Fibroblast of pulmonary artery (primary cell): Measurements from ENCODE around the gene MSL3B.

ENCODE experiments used
- DNase-seq: peaks from one replicate; pipeline ENCODE4 v3.0.0-alpha.2; 2010; ENCODE audit warnings: low read depth
- H3K4me3 ChIP-seq: replicated peaks from 2 replicates; pipeline ENCODE4 v1.5.1; 2011; ENCODE audit warnings: low read depth, mild to moderate bottlenecking, control low read depth, low read length, moderate library complexity
- TF ChIP-seq, protein P1 (sequence below): IDR thresholded peaks from 2 replicates; pipeline ENCODE4 v1.5.1; 2011; ENCODE audit warnings: mild to moderate bottlenecking, control low read depth, low read length, inconsistent platforms; ENCODE audit errors: missing control alignments

The MSL3B gene

DNA sequence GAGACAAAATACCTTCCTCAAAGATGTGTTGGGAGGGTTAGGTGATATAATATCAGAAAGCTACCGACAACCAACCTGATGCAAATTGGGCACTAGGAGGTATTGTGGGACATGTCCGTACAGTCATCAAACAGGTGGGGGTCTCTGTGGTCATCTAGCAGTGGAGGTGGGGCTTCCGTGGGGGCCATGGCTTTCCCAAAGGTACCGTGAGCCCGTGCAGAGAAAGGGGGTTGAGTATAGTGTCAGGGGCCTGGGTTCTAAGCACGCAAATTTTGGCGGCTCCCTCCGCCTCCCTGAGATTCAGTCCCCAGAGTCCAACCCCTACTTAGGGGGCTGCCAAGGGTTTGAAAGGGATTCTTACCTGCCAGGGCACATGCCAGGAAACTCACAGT lies 46.5 kb downstream of the MSL3B start:
- TF ChIP-seq, protein P1, sequence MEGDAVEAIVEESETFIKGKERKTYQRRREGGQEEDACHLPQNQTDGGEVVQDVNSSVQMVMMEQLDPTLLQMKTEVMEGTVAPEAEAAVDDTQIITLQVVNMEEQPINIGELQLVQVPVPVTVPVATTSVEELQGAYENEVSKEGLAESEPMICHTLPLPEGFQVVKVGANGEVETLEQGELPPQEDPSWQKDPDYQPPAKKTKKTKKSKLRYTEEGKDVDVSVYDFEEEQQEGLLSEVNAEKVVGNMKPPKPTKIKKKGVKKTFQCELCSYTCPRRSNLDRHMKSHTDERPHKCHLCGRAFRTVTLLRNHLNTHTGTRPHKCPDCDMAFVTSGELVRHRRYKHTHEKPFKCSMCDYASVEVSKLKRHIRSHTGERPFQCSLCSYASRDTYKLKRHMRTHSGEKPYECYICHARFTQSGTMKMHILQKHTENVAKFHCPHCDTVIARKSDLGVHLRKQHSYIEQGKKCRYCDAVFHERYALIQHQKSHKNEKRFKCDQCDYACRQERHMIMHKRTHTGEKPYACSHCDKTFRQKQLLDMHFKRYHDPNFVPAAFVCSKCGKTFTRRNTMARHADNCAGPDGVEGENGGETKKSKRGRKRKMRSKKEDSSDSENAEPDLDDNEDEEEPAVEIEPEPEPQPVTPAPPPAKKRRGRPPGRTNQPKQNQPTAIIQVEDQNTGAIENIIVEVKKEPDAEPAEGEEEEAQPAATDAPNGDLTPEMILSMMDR = no peak
- H3K4me3 ChIP-seq = no peak overlapping the region
- DNase-seq = no peak

DNA sequence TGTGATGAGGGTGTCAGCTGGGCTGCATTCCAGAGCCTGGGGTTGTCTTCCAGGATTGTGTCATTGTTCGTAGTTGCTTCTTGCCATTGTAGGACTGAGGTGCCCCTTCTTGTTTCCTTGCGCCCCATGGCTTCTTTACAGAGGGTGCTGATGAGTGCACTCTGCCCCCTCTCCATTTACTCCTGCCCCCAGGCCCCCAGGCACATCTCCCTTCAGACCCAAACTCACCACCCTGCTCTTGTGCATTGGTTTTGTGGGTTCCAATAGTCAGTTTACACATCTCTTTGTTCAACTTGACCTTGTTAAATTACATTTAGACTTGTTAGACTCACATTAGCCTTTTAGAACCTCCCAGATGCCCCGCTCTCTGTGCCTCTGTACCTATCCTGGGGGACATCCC lies 47.0 kb downstream of the MSL3B start:
- TF ChIP-seq, protein P1 = no peak
- no peak for DNase-seq
- H3K4me3 ChIP-seq = no peak overlapping the region

DNA sequence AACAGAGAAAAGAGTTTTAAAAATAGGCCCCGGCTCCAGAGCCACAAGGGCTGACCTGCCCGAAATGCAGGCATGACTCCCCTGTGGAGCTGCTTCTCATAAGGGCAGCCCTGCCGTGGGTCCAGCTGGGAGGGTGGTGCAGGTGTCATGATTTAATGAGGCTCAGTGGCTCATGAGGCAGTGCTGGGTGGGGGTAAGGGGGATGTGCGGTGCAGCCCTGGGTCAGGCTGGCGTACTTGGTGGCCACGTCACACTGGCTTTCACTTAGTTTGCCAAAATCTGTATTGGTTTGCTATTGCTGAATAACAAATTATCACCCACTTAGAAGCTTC lies 47.4 kb downstream of the MSL3B start:
- no peak overlapping the region for H3K4me3 ChIP-seq
- TF ChIP-seq, protein P1 = no peak
- DNase-seq = no peak

DNA sequence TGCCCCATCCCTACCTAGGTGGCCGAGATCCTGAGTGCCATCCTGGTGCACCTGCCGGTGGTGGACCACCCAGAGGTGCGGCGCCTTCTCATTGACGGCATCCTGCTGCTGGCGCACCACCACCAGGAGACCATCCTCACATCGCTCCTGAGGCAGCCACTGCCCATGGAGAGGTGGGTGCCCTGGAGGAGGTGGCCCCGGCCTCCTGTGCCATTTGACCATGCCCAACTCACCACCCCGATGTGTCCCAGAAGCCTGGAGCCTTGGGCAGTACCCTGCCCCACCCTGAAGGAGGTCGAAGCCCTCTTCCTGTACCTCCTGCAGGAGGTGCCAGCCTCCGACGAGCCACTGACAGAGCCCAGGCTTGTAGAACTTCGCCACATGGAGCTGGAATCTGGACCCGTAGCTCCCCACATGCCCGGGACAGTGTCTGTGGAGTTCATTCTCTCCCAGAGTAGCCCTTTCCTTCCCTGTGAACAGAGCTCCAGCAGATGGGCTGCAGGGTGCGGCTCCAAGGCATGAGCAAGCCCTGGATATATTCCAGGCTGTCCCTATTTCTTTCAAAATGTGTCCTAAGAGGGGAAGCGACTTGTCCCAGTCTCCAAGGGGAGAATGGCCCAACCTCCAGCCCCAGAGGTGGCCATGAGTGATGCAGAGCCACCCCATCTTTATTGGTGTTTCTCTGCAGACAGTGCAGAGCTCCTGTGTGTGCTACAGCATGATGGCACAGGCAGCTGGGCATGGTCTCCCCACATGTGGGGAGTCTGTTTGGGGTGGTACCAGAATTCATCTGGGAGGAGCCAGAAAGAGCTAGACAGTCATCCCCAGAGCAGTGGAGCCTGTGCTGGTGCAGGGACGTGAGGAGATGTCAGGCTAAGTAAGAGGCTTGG lies 48.1 kb downstream of the MSL3B start:
- TF ChIP-seq, protein P1 = no peak
- no peak overlapping the region for H3K4me3 ChIP-seq
- DNase-seq = no peak

DNA sequence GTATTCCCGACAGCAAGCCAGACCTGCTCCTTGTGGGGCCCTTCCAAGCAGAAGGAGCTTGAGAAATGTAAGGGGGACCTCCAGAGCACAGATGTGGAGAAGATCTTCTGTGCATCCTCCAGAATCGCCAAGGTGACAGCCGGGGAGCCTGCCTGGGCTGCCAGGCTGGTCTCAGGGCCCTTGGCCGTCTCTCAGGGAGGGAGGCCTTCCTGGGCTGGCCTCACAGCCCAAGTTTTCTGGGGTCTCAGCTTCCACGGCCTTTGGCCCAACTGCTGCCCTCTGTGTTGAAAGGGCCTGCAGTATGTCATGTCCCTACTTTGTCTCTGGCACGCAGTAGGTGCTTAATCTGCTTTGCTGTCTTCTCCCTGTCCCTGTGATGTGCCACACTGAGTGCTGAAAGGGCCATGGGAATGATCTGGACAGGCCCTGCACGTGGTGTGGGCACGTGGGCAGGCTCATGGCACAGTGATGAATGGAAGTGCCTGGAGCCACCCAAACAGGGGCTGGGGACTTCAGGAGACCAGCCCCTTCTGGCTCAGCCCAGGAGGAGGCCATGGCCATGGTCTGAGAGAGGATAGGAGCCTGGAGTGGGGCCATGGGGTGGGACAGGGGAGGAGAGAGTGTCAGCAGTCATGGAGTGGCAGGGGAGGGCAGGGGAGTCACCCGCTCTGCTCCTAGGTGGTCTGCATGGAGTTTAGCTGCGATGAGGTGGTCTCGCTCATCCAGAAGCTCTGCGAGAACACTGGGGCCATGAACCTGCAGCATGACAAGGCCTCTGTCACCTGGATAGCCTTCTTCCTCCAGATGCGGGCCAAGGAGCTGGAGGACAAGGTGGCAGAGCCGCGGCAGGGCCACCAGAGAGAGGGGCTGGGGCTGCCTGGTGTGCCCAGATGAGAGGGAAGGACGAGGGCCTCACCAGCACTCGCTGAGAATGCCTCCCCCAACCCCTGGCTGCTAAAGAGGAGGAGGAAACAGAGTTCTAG lies 49.3 kb downstream of the MSL3B start:
- no peak for DNase-seq
- no peak overlapping the region for H3K4me3 ChIP-seq
- TF ChIP-seq, protein P1 = no peak

DNA sequence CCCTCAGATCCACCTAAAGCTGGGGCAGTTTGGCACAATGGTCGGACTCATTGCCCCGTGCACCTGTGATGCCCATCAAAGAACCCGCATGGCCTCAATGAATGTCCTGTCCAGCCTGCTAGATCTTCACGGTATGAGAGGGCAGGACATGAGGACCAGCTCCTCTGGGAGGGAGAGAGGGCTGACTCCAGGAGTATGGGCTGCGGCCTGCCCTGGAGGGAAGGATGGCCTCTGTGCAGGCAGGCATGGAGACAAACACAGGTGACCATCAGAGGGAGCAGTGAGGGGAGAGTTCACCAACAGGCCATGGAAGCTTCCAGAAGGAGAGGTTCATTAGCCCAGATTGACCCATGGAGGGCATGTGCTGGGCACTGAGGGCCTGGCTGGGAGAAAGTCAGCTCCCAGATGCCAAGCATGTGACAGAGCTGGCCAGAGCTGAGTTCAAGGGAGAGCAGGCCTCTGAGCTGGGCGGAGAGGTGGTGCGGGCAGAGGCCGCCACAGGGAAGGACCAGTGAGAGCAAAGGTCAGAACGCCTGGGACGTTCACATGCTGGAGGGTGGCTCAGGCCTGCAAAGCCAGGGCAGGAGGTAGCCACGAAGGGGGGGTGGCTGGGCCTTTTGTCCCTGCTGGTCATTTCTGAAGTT lies 50.1 kb downstream of the MSL3B start:
- DNase-seq = no peak
- no peak overlapping the region for H3K4me3 ChIP-seq
- TF ChIP-seq, protein P1 = no peak
